HCT116 (cell line): Measurements from ENCODE around the gene RAI1. TPM values are rescaled to one million over a fixed set of nuclear protein-coding genes. Genes with fewer than 3 reads are reported as not detected.

Experiments used
- ATAC-seq: fragments of 200-7000 bp; cut with Tn5 transposase; 2 replicates; pipeline ENCODE4 v1.9.1; 2020; ENCODE audit warnings: mild to moderate bottlenecking, moderate library complexity
- BruUV-seq: library from RNA; stranded (reverse); fragments of 400-500 nt; replicated peaks from 2 replicates; lab custom pipeline; 2021; lab: Mats Ljungman, UMichigan
- CTCF ChIA-PET: fragments of 300-600 bp; sonication (Branson Sonifier 250); formaldehyde crosslinking; loops from one replicate; lab custom pipeline; 2021; ENCODE audit warnings: antibody characterized with exemption; lab: Charles Lee
- POLR2A ChIA-PET: fragments of 300-600, 350-600 bp; sonication (Branson Sonifier 250); formaldehyde crosslinking; loops from one replicate; lab custom pipeline; 2021; ENCODE audit warnings: antibody characterized with exemption; lab: Charles Lee
- RAD21 ChIA-PET, 2 experiments: fragments of 300-600 bp; sonication (Branson Sonifier 250); formaldehyde crosslinking; loops; one replicate each; lab custom pipeline; 2023; ENCODE audit warnings: low total read pairs in 2 of 2; ENCODE audit not compliant: uncharacterized antibody in 2 of 2, unreplicated experiment in 2 of 2, low non-redundant PET in 1 of 2; lab: Charles Lee
- DNase-seq: peaks from one replicate; pipeline ENCODE4 v3.0.0-alpha.2; 2010; ENCODE audit warnings: low read depth, low spot score
- H2AFZ ChIP-seq: fragments of 200-600 bp; shearing (Covaris generic), sonication (generic); 2 replicates; pipeline ENCODE4 v1.6.1; 2017; ENCODE audit warnings: low read depth, mixed run types, mixed read lengths, antibody characterized with exemption, low read length; ENCODE audit not compliant: poor library complexity, severe bottlenecking
- H3K27ac ChIP-seq: 2 replicates; pipeline ENCODE4 v1.5.1; 2012; ENCODE audit warnings: low read depth, low read length
- H3K27me3 ChIP-seq: fragments of 200-600 bp; sonication (generic); 2 replicates; pipeline ENCODE4 v1.6.1; 2016; ENCODE audit warnings: mixed run types, low read length, mixed read lengths; ENCODE audit not compliant: insufficient read depth
- H3K36me3 ChIP-seq, 2 experiments: fragments of 200-500 bp in 1 of 2; fragments of 200-600 bp in 1 of 2; sonication (Bioruptor generic) in 1 of 2; sonication (generic) in 1 of 2; 2 replicates each; pipeline versions ENCODE4 v1.5.1 to v1.6.1; 2014 to 2016; ENCODE audit warnings: low read length in 2 of 2, inconsistent platforms in 1 of 2, mixed read lengths in 1 of 2, mixed run types in 1 of 2; ENCODE audit not compliant: insufficient read depth in 2 of 2, control insufficient read depth in 1 of 2
- H3K4me1 ChIP-seq, 2 experiments: fragments of 200-600 bp in 1 of 2; sonication (generic) in 1 of 2; 2 replicates each; pipeline versions ENCODE4 v1.5.1 to v1.6.1; 2012 to 2017; ENCODE audit warnings: low read length in 2 of 2, inconsistent platforms in 1 of 2, mild to moderate bottlenecking in 1 of 2, mixed read lengths in 1 of 2, mixed run types in 1 of 2, moderate library complexity in 1 of 2; ENCODE audit not compliant: insufficient read depth in 2 of 2, control insufficient read depth in 1 of 2
- H3K4me2 ChIP-seq: fragments of 200-600 bp; sonication (generic); 2 replicates; pipeline ENCODE4 v1.6.1; 2017; ENCODE audit warnings: mixed run types, low read length, mixed read lengths
- H3K4me3 ChIP-seq, 2 experiments: fragments of 200-600 bp in 1 of 2; sonication (generic) in 1 of 2; replicated peaks in 1 of 2; 2 replicates each; pipeline ENCODE4 v1.5.1; 2011 to 2016; ENCODE audit warnings: low read length in 2 of 2, control low read depth in 1 of 2, low read depth in 1 of 2, mild to moderate bottlenecking in 1 of 2, mixed read lengths in 1 of 2, mixed run types in 1 of 2
- H3K79me2 ChIP-seq: fragments of 200-600 bp; sonication (generic); 2 replicates; pipeline ENCODE4 v1.6.1; 2017; ENCODE audit warnings: mild to moderate bottlenecking, mixed run types, low read length, moderate library complexity, mixed read lengths; ENCODE audit not compliant: insufficient read depth
- H3K9ac ChIP-seq: fragments of 200-600 bp; sonication (generic); 2 replicates; pipeline ENCODE4 v1.6.1; 2016; ENCODE audit warnings: low read length, mixed read lengths
- H3K9me2 ChIP-seq: fragments of 200-600 bp; sonication (generic), shearing (Covaris generic); 2 replicates; pipeline ENCODE4 v1.6.1; 2017; ENCODE audit warnings: mixed run types, mild to moderate bottlenecking, moderate library complexity; ENCODE audit not compliant: insufficient read depth
- H3K9me3 ChIP-seq, 2 experiments: fragments of 200-500 bp in 1 of 2; fragments of 200-600 bp in 1 of 2; sonication (Bioruptor generic) in 1 of 2; sonication (generic) in 1 of 2; 2 replicates each; pipeline ENCODE4 v1.6.1; 2014 to 2017; ENCODE audit warnings: low read length in 2 of 2, mixed read lengths in 2 of 2, inconsistent platforms in 1 of 2, low read depth in 1 of 2, mild to moderate bottlenecking in 1 of 2, mixed run types in 1 of 2, moderate library complexity in 1 of 2; ENCODE audit not compliant: control insufficient read depth in 1 of 2, insufficient read depth in 1 of 2
- H4K20me1 ChIP-seq: fragments of 200-600 bp; sonication (generic), shearing (Covaris generic); 2 replicates; pipeline ENCODE4 v1.6.1; 2017; ENCODE audit warnings: mixed run types, mild to moderate bottlenecking, moderate library complexity; ENCODE audit not compliant: insufficient read depth
- CBX3 ChIP-seq: IDR thresholded peaks from 2 replicates; pipeline ENCODE4 v1.6.1; 2012; ENCODE audit warnings: low read depth
- EZH2phosphoT487 ChIP-seq: fragments of 200-600 bp; IDR thresholded peaks from 2 replicates; pipeline ENCODE4 v1.6.1; 2018; ENCODE audit warnings: antibody characterized with exemption, borderline replicate concordance
- FOSL1 ChIP-seq: IDR thresholded peaks from 2 replicates; pipeline ENCODE4 v1.6.1; 2012; ENCODE audit warnings: low read depth
- POLR2AphosphoS5 ChIP-seq: IDR thresholded peaks from 2 replicates; pipeline ENCODE4 v1.6.1; 2011; ENCODE audit warnings: mild to moderate bottlenecking, low read depth, low read length, moderate library complexity
- intact Hi-C: fragments of 100-400 bp; cut with micrococcal nuclease; formaldehyde crosslinking; loops from 2 replicates; pipeline ENCODE4 v1.10.0; 2022
- total RNA-seq: library from RNA; stranded (reverse); gene quantifications from one replicate; pipeline ENCODE4 v1.2.1, GENCODE V29; 2021; ENCODE audit not compliant: unreplicated experiment

RAI1 gene
- total RNA-seq, 1 experiment from 2014 or later, result 38.5 TPM

DNA sequence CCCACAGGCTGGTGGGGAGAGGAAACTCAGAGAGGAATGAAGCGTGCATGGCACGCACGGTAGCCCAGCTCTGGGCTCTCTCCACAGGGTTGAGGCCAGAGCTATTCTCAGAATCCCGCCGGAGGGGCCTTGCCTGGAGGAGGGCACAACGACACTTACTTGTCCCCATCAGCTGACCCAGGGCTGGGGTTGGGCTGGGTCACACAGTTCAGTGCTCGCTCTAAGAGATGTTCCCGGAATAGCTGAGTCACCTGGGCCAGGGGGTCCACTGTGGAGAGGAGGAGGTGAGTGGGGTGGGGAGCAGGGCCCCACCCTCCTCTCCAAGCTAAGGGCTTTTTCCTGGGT lies 133.8 kb downstream of the RAI1 start:
- BruUV-seq, result no TSS peak
- Histone ChIP-seq H3K27ac (peak overlapping the region; percentile 48), H3K27me3 (no peaks in the 10 kb centered on the region), H3K9me2 (no peaks in the 10 kb centered on the region), H3K36me3 (peaks cover 30 to 74% of the 10 kb centered on the region in 2 experiments), H4K20me1 (no peaks in the 10 kb centered on the region), H2AFZ (no peak overlapping the region), H3K9ac (no peak overlapping the region), H3K4me3 (no peak overlapping the region), H3K4me2 (no peak overlapping the region), H3K4me1 (peaks cover 28 to 34% of the 10 kb centered on the region in 2 experiments), H3K79me2 (peaks cover 38% of the 10 kb centered on the region), H3K9me3 (no peaks in the 10 kb centered on the region)
- ATAC-seq, result no peak
- no peak for DNase-seq
- ChIA-PET CTCF (no interaction called here), RAD21 (no interaction called here), POLR2A (no interaction called here)
- TF ChIP-seq POLR2AphosphoS5 (peak; percentile 20; the same call in 1 of the 2 replicates), FOSL1 (no peak)
- intact Hi-C loops, result no loop called here

GRCh38 chr17:17815436-17816200 lies 134.4 kb downstream of the RAI1 start:
- Histone ChIP-seq H3K9ac (no peak overlapping the region), H4K20me1 (no peaks in the 10 kb centered on the region; the same call in 1 of the 2 replicates), H3K79me2 (peaks cover 43% of the 10 kb centered on the region), H3K4me1 (peaks cover 33 to 40% of the 10 kb centered on the region in 2 experiments), H2AFZ (no peak overlapping the region), H3K4me3 (no peak overlapping the region), H3K9me3 (no peaks in the 10 kb centered on the region), H3K36me3 (peaks cover 30 to 74% of the 10 kb centered on the region in 2 experiments), H3K9me2 (no peaks in the 10 kb centered on the region), H3K4me2 (no peak overlapping the region), H3K27me3 (no peaks in the 10 kb centered on the region), H3K27ac (peak overlapping the region; percentile 48)
- ATAC-seq (no peak), DNase-seq (no peak)
- ChIA-PET POLR2A (no interaction called here), CTCF (no interaction called here), RAD21 (no interaction called here)
- TF ChIP-seq CBX3, result no peak
- TF ChIP-seq EZH2phosphoT487, result no peak
- intact Hi-C loops, result no loop called here
- no TSS peak for BruUV-seq
